Left forelimb (tissue), 1 donor: ENCODE results near the gene DMPK.
"Not testable (repeated sequence)": the region's sequence is repeated elsewhere in the genome, so short reads cannot be mapped to it uniquely, and the experiment has no call there.

ENCODE experiments used
- DNase-seq: peaks from one replicate; pipeline ENCODE4 v3.0.0-alpha.2; 2018; ENCODE audit warnings: low spot score

Gene DMPK

DNA sequence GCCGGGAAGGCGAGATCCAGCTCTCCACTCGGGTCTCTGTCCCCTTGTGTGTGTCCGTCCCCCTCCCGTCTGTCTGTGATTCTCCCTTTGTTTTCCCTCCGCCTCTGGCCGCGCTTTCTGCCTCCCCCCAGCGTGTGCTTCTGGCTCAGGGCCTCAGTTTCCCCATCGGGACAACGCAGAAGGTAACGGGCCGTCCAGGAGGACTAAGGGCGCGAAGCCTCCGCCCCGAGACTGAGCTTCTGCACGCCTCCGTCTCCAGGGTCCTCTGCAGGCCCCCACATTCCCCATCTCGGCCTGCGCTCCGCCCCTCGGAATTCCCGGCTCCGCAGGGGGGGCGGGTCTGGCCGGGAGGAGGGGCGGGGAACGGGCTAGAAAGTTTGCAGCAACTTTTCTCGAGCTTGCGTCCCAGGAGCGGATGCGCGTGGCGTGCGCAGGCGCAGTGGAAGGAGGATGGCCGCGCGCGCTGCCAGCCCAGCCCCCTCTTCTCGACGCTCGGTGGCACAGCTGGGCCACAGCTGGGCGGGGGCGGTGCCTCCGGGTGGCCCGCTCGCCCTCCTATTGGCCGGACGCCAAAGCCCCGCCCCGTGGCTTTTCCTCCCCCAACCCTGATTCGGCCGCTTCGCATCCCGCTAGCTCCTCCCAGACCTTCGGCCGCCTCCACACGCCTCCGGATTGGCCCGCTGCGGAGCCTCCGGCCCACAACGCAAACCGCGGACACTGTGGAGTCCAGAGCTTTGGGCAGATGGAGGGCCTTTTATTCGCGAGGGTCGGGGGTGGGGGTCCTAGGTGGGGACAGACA, 13.1 kb downstream of the DMPK start, which contains the start of gene SIX5:
Gene SIX5 (minus strand): TSS at position 269 of the 799 bp plus-strand sequence. CDS start 408 bp downstream, outside the sequence.
- DNase-seq: peak; percentile 100

DNA sequence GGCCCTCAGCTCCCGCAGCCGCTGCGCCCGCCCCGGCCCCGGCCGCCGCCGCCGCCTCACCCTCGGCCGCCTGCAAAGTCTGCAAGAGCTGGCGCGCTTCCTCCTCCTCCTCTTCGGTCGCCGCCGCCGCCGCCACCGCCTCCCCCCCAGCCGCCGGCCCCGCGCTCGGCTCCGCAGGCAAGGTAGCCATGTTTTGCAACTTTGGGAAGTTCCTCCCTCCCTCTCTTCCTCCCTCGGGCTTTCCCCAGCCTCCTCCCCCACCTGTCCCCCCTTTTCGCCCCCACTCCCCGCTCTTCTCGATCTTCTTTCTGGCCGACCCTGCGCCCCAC, 13.7 kb downstream of the DMPK start:
- DNase-seq: no peak

DNA sequence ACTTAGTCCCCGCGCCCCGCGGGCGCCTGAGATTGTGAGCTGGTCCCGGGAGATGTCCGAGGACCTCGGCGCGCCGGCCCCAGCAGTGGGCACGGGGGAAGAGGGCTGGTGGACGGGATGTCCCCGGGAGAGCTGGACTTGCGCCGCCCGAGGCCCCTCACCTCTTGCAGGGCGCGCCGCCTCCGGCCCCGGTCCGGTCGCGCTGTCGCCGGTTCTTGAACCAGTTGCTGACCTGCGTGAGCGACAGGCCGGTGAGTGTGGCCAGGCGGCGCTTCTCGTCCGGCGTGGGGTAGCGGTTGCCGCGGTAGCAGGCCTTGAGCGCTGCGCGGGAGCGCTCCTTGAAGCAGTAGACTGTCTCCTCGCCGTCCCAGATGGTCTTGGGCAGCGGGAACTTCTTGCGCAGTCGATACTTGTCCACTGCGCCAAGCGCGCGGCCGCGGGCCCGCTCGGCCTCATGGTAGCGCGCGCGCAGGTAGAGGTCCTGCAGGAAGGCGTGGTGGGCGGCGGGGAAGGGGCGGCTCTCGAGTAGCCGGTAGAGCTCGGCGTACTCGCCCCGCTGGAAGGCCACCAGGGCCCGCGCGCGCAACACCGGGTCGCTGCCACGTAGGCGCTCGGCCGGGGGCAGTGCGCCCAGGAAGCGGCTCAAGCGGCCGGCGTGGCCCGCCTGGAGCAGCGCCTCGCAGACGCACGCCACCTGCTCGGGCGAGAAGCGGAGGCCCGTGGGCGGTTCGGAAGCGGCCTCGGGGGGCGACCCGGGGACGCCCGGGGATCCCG, 14.2 kb downstream of the DMPK start:
- DNase-seq: peak; percentile 80

DNA sequence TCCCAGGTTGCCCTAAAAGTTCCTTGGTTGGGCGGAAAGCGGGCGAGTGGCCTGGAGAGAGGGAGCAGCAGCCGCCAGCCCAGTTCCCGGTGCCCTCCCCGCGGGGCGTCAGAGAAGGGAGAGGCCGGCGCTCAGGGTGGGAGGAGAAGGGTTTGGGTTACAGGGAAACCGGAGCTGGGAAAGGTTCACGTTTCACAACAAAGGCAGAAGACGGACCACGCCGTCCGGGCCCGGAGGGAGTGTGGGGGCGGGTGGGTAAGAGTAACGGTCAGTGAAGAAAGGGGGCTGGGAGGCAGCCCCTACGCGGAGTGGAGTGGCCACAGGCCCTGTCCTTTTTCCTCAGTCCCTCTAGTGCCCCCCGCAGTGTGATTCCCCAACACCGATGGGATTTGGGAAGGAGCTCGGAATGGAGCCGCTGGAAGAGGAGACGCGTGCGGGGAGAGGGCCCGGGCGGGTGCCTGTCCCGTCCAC, 14.8 kb downstream of the DMPK start:
- DNase-seq: peak; percentile 87

DNA sequence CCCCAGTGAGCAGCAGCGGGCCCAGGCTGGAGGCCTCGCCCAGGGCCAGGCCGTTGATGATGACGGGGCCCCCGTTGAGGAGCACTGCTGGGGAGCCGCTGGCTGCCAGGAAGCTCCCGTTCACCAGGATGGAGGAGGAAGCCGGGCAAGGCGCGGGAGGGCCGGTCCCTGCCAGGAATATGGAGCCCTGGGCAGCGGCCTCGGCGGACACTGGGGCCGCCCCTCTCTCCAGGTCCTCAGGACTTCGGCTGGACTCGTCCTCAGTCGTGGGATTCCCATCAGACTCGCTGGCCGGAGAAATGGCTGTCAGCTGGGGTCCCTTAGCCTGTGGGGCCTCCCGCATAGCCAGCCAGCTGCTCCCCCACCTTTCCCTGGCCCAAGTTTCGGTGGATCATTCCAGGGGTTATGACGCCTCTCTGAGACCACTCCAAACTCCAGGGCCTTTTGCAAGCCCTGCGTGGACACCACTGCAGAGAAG, 15.4 kb downstream of the DMPK start:
- DNase-seq: peak; percentile 75

DNA sequence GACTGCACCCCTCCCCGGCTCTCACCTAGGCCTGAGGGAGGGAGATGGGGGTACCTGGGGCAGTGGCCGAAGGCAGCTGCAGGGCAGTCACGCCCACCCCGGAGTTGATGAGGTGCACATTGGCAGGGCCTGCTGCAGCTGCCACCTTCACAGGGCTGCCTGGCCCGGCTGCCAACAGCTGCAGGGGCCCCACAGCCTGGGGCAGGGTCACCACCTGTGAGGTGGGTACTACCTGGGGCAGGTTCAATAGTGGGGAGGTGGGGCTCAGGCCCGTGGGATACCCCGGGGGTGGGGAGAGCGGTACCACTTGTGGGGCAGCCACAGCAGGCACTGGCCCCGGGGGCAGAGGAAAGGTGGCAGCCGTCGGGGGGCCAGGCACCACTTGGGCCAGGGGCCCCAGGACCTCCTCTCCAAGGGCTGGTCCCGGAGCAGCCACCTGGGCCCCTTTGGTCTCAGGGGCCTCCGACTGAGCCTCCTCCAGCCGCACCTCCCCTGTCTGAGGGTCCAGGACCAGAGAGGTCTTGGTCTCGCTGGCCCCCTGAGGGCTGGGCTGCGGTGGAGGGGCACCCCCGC, 15.9 kb downstream of the DMPK start:
- DNase-seq: peak; percentile 66

DNA sequence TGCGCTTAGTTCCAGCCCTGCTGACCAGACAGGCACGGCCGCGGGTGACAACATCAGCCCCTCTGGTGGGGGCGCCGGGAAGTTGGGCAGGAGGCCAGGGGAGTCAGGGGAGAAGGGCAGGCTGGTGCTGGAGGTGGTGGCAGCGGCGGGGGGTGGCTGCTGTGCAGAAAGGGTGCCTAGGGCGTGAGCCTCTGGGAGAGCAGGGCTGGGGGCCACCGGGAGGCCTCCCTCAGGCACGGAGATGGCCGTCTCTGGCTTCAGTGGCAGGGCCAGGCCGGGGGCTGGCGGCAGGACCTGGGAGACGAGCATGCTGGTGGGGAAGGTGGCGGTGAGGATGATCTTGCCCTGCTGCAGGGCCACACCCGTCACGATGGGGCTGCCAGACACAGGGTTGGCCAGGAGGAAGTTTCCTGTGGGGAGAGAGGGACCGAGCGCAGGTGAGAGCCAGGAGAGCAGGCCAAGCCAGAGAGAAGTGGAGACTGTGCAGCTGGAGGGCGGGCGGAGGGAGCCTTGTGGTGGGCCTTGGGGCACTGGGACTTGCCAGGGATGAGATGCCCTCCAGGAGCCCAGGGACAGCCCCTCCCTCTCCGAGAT, 16.5 kb downstream of the DMPK start:
- peak; percentile 64 for DNase-seq

DNA sequence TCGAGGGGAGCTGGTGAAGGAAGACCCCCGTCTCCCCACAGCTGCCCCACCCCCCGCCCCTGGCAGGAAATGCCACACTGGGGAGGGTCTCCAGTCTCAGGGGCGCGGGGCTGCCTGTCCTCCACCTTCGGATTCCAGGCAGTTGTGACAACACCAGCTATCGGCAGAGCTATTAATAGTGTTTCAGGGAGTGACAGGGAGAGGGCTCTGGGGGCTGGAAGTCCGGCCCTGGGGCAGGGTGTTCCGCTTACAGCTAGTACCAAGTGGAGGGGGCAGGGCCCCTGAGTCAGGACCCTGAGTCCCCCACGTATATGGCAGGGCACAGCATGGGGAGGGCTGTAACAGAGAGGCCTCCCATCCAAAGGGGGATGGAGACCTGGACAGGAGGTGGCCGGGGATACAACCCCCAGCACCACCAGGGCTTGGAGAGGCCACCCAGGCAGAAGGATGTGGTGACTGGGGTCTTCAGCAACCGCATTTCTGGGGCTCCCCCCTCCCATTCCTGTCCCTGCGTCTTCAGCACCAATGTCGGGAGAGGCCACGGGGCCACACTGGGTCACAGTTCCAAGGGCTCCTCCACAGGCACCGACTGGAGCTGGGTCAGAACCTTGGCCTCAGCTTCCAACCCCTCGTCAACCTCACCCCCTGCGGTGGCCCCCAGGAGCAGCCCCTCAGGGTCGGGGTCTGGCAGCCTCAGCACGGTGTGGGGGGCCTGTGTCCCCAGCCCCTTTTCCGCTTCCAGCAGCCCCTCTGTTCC, 17.2 kb downstream of the DMPK start:
- peak; percentile 68 for DNase-seq

DNA sequence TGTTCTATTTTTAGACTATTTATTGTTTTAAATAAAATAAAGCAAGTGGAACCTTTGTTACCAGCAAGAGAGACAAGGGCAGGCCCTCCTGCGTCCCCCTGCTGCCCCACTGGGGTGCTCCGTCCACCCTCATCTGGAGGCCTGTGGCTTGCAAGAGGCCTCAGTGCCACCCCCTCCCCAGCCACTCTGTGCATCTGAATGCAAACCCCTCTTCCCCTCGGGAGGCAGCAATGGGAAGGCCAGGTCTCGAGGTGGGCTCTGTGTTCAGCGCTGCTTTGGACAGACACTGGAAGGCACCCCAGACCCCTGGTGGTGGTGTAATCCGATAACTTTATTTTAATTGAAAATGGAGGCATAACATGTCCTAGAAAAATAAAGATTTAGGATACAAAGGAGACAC, 17.8 kb downstream of the DMPK start:
- peak; percentile 66 for DNase-seq

DNA sequence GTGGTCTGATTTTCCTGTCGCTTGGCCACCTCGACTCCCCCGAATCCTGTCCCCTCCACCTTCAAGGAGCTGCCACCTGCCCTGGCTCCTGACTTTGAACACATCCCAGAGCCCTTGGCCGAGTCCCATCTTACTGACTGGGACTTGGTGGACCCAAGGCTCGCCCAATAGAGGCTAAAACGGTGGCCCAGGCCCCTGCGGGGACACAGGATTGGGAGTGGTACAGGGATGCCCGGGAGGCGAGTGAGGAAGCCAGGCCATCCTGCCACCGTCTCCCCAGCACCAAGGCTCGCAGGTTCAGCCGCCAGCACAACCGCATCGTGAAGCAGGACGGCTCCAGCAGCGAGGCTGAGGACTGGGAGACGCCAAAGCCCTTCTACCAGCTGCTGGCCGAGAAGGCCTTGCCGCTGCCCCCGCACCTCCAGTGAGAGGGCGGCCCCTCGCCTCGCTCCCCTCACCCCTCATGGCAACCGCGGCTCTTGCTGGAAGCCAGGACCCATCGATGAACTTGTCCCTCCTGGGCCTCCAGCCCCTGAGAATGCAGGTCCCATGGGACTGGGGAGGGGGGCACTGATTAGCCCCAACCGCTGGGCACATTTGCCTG, 18.5 kb downstream of the DMPK start:
- DNase-seq: peak; percentile 61

DNA sequence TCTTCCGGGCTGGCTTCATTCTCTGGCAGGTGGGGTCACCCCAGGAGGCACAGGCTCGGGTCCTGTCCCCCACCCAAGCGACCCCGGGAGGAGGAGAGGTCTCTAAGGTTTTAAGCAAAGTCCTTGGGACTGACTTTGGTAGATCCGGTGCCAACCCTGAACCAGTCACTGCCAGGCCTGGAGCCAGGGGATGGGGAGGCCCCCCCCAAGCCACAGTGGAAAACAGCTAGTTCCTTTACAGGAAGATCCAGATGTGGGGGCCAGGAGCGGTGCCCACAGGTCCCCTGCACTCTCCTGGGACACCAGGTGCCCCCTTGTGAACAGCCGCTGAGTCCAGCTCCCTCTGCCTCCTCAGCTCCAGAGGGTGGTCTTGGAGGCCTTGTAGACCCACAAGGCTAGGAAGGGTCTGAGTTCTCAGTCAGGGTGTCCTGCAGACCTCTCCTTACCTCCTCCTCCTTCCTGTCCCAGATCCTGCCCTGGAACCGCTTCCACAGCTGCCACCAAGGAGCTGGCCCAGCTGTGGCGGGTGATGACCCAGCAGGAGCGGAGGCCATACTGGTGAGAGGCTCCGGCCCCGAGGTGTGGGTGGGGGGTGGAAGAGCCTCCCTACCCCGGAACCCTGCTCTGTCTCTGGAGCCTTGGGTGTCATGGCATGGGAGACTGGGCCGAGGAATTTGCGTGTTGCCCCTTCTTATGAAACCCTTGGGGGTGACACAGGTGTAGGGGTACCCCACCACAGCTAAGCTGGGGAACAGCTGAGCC, 19.2 kb downstream of the DMPK start:
- DNase-seq: no peak

DNA sequence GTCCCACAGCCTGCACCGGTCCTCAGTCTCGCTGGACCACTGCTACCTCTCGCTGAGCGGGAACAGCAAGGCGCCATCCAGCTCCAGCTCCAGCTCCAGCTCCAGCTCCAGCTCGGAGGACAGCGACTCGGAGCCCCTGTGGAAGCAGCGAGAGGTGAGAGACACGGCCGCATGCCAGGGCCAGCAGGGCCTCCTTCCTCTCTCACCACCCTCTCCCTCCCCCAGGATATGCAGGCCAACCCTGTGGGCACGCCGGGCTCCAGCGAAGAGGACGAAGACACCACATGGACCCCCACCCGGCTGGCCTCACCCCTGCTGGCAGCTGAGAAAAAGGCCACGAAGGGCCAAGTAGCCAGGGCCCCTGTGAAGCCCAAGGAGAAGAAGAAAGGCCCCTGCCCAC, 20.6 kb downstream of the DMPK start:
- no peak for DNase-seq

DNA sequence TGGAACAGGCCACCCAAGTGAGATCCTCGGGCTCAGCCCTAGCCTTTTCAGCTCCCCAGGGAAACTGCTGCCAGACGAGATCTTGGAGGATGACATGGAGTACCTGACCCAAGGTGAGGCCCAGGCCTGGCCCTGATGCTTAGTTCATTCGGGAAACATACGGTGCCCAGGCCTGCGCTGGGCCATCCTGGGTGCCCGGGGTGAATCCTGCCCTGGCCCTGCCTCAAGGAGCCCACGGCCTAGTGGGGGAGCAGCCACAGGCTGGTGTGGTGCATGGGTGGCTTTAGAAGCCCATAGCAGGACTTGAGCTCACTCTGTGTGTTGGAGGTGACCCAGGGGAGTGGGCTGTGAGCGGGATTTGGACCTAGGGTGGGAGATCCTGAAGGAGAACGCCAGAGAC, 23.4 kb downstream of the DMPK start:
- no peak for DNase-seq

DNA sequence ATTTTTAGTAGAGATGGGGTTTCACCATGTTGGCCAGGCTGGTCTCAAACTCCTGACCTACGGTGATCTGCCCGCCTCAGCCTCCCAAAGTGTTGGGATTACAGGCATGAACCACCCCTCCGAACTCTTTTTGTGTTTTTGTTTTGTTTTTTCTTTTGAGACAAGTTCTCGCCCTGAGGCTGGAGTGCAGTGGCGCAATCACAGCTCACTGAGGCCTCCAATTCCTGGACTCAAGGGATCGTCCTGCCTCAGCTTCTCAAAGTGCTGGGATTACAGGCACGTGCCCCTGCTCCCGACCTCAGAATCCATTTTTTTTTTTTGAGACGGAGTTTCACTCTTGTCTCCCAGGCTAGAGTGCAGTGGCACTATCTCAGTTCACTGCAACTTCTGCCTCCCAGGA, 24.6 kb downstream of the DMPK start:
- no peak for DNase-seq

DNA sequence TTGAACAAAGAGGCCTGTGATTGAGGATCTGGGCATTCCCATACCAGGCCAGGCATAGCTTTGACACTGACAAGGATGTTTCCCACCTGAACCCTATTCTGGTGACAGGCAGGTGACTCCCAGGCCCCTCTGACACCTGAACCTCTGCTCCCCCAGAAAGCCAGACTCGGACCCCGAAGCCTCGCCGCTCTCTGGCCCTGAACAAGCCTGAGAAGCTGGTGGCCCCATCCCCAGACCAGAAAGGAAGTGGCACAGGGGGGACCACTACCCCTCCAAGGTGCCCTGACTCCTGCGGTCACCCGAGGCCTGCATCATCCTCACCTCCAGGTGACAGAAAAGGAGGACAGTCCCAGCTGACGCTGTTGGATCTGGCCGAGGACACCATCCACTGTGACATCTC, 28.0 kb downstream of the DMPK start:
- no peak for DNase-seq

DNA sequence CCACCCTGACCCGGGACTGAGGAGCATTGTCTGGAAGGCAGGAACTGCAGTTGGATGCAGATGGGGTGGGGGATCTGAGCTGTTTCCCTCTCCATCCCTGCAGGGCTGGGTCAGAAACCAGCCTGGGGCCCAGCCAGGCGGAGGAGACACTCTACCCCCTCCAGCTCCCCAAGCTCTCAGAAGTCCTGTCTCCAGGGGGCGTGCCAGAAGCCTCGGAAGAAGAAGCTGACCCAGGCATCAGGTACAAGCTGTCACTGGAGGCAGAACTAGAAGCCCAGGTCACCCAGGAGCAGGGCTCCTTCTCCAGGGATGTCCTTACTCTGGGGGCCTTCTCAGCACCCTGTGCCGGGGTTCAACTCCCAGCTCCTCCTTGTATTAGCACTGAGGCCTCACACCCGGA, 28.7 kb downstream of the DMPK start:
- DNase-seq: no peak

DNA sequence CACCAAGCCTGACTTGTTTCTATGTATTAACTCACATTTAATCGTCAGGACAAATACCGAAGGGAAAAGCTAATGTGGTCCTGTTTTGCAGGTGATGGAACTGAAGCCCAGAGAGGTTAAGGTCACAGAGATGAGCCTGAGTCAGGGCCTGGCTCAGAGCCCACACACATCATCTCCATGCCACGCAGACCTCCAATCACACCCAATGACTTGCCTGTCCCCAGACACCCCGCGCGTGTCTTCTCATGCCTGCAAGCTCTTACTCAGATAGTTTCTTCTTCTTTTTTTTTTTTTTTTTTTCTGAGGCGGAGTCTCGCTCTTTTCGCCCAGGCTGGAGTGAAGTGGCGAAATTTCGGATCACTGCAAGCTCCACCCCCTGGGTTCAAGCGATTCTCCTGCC, 29.7 kb downstream of the DMPK start:
- no peak for DNase-seq

DNA sequence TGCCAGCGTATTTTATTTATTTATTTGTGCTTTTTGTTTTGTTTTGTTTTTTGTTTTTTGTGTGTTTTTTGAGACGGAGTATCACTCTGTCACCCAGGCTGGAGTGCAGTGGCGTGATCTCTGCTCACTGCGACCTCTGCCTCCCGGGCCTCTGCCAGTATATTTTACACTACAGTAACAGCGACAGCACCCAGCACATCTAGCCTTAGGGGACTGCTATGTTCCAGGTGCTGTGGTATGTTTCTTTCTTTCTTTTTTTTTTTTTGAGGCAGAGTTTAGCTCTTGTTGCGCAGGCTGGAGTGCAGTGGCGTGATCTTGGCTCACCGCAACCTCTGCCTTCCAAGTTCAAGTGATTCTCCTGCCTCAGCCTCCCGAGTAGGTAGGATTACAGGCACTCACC, 30.8 kb downstream of the DMPK start:
- not testable (repeated sequence) for DNase-seq

DNA sequence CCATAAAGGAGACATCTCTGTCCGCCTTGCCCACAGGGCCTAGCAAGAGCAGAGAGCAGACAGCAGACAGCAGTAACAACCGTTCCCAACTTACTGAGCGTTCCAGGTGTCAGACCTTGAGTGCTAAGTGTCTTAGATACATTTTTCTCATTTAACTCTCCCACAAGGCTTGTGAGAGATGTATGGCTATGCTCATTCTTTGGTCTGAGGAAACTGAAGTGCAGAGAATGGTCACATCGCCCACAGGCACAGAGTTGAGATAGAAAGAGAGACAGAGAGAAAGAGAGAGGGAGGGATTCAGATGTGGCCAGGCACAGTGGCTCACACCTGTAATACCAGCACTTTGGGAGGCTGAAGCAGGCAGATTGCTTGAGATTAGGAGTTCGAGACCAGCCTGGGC, 34.8 kb downstream of the DMPK start:
- DNase-seq: no peak

DNA sequence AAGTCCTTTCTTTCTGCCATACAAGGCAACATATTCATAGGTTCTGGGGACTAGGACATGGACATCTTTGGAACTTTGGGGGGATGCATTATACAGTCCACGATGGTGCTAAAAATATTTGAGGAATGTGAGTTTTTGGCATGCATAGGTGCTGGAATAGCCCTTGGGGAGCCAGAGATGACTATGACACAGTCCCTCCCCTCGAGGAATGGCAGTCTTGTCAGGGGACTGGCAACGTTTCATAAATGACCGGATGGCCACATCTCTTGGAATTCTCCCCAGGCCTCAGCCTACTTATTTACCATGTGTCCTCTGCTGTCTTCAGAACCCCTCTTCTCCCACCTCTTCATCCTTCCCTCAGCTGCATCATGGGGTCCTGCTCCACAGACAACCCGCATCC, 35.4 kb downstream of the DMPK start:
- no peak for DNase-seq

DNA sequence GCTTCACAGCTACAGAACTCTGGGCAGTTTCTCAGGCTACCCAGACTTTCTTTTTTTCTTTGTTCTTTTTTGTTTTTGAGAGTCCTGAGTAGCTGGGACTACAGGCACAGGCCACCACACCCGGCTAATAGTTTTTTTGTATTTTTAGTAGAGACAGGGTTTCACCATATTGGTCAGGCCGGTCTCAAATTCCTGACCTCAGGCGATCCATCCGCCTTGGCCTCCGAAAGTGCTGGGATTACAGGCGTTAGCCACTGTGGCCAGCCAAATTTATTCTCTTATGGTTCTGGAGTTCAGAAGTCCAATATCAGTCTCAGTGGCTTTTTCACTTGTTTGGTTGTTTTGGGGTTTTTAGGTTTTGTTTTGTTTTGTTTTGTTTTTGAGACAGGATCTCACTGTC, 36.7 kb downstream of the DMPK start:
- DNase-seq: no peak
